SK-N-MC (cell line): ENCODE measurements around the gene PROSER2.

Experiments
- DNase-seq: peaks from one replicate; pipeline ENCODE4 v3.0.0-alpha.2; 2011; ENCODE audit warnings: low read depth, low spot score
- H3K27ac ChIP-seq: fragments of 200-600 bp; sonication (generic); 2 replicates; pipeline ENCODE4 v1.5.1; 2016; ENCODE audit warnings: mixed run types
- H3K36me3 ChIP-seq: fragments of 200-600 bp; sonication (generic); 2 replicates; pipeline ENCODE4 v1.6.1; 2017; ENCODE audit warnings: antibody characterized with exemption, low read length, mixed read lengths; ENCODE audit not compliant: insufficient read depth
- H3K4me3 ChIP-seq: fragments of 200-600 bp; sonication (generic); 2 replicates; pipeline ENCODE4 v1.5.1; 2016
- H3K9ac ChIP-seq: fragments of 200-600 bp; sonication (generic); 2 replicates; pipeline ENCODE4 v1.8.0; 2017; ENCODE audit warnings: mixed run types, mixed read lengths; ENCODE audit not compliant: insufficient read length
- H3K9me3 ChIP-seq: fragments of 200-600 bp; sonication (generic); 2 replicates; pipeline ENCODE4 v1.6.1; 2017; ENCODE audit warnings: low read depth, mild to moderate bottlenecking, antibody characterized with exemption, low read length, moderate library complexity, mixed read lengths
- EZH2 ChIP-seq: fragments of 200-600 bp; sonication (generic); IDR thresholded peaks from one replicate; pipeline ENCODE4 v1.6.1; 2017; ENCODE audit warnings: antibody characterized with exemption
- FOXP2 ChIP-seq: optimal IDR thresholded peaks from 2 replicates; pipeline ENCODE3; 2011; ENCODE audit warnings: mild to moderate bottlenecking, moderate library complexity; ENCODE audit not compliant: insufficient read depth; ENCODE audit errors: extremely low read length, control extremely low read depth
- POLR2AphosphoS5 ChIP-seq: IDR thresholded peaks from 2 replicates; pipeline ENCODE4 v1.6.1; 2012; ENCODE audit warnings: mild to moderate bottlenecking, low read depth, low read length, borderline replicate concordance

The PROSER2 gene

DNA sequence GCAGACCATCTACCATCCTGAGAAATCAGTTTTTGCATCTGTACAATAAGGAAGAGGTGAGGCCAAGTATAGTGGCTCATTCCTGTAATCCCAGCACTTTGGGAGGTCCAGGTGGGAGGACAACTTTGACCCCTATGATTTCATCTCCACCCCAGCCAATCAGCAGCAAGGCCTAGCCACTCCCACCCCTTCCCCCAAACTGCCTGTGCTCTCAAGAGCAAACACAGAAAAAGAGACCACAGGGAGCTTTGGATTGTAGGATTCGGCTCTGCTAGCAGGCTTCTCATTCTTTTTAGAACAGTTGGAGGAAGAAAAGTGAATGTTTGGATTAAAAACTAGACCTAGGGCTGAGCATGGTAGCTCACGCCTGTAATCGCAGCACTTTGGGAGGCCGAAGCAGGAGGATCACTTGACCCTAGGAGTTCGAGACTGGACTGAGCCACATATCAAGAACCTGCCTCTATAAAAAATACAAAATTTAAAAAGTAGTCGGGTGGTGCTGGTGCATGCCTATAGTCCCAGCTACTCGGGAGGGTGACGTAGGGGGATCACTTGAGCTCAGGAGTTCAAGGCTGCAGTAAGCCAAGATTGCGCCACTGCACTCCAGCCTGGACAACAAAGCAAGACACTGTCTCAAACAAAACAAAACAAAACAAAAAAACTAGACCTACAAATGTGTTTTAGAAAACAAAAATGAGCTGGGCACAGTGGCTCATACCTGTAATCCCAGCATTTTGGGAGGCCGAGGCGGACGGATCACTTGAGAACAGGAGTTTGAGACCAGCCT lies 25.1 kb upstream of the PROSER2 start:
- TF ChIP-seq FOXP2 (no peak), POLR2AphosphoS5 (no peak), EZH2 (no peak)
- no peak for DNase-seq
- H3K9ac ChIP-seq, result no peak overlapping the region
- H3K4me3 ChIP-seq, result no peak overlapping the region
- H3K27ac ChIP-seq, result peak overlapping the region; percentile 94
- no peaks in the 10 kb centered on the region for H3K9me3 ChIP-seq
- no peaks in the 10 kb centered on the region for H3K36me3 ChIP-seq

DNA sequence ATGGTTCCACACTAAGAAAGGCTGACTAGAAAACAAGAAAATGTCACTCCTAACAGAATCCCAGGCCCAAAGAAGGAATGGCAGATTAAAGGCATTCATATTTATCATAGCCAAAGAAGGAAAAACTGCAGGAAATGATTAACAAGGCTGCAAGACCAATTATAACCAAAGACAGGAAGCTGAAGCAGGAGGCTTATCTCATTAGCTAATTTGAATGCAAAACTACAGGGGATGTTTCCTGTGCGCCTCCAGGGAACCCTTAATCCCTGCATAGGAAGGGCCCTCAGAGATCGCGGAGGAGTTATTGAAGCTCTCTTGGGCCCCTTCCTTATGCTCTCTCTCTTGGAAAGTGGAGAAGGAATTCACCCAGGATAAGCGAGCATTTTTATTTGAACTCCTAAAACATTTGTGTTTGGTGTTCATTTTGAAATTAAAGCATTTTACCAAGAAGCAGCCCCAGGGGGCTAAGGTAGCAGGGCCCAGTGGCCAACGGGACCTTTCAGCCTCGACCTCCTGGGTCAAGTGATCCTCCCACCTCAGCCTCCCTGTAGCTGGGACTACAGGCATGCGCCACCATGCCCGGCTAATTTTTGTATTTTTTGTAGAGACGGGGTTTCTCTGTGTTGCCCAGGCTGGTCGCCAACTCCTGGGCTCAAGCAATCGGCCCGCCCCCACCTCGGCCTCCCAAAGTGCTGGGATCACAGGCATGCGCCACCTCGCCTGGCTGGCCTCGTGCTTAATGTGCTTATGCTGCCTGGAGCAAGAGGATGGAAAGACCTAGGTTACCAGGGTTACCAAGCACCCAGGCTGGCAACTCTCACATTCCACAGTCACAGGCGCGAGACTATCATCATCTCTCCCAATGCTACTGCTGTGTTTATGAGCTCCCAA lies 24.1 kb upstream of the PROSER2 start:
- Histone ChIP-seq H3K9ac (no peak overlapping the region), H3K36me3 (no peaks in the 10 kb centered on the region), H3K4me3 (peak overlapping the region; percentile 58), H3K27ac (peak overlapping the region; percentile 94), H3K9me3 (no peaks in the 10 kb centered on the region)
- DNase-seq, result peak; percentile 93
- TF ChIP-seq EZH2, result no peak
- TF ChIP-seq POLR2AphosphoS5, result peak; percentile 74; the same call in 1 of the 2 replicates
- TF ChIP-seq FOXP2, result no peak

GRCh38 chr10:11799736-11800080 lies 23.4 kb upstream of the PROSER2 start:
- Histone ChIP-seq H3K9ac (no peak overlapping the region), H3K4me3 (peak overlapping the region; percentile 58), H3K27ac (peak overlapping the region; percentile 94; the same call in 1 of the 2 replicates), H3K9me3 (no peaks in the 10 kb centered on the region), H3K36me3 (no peaks in the 10 kb centered on the region)
- TF ChIP-seq EZH2, result no peak
- TF ChIP-seq POLR2AphosphoS5, result no peak
- no peak for TF ChIP-seq FOXP2
- no peak for DNase-seq

GRCh38 chr10:11804336-11804735 lies 18.8 kb upstream of the PROSER2 start:
- Histone ChIP-seq H3K9ac (no peak overlapping the region), H3K4me3 (no peak overlapping the region), H3K9me3 (no peaks in the 10 kb centered on the region), H3K27ac (no peak overlapping the region), H3K36me3 (no peaks in the 10 kb centered on the region)
- no peak for DNase-seq
- TF ChIP-seq POLR2AphosphoS5 (no peak), FOXP2 (no peak), EZH2 (no peak)

GRCh38 chr10:11805792-11806191 lies 17.4 kb upstream of the PROSER2 start:
- DNase-seq, result no peak
- Histone ChIP-seq H3K4me3 (no peak overlapping the region), H3K27ac (no peak overlapping the region), H3K9me3 (no peaks in the 10 kb centered on the region), H3K36me3 (no peaks in the 10 kb centered on the region), H3K9ac (no peak overlapping the region)
- TF ChIP-seq FOXP2, result no peak
- TF ChIP-seq POLR2AphosphoS5, result no peak
- no peak for TF ChIP-seq EZH2

DNA sequence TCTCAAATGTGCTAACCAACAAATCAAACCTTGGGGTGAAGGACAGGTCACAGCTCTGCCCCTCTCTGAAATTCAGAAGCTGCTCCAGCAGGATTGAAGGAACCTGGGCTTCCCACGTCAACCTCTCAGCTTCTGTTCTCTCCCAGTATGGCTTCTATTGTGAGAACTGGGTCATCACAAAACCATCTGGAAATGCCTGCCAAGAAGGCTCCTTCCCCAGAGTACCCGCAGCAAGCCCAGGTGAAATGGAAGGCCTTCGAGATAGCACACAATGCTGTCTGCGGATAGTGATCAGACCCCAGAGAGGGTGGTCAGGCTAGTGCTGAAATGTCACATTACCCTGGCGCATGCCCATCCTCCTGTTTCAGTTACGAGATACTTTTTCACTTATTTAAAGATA lies 16.4 kb upstream of the PROSER2 start:
- Histone ChIP-seq H3K27ac (no peak overlapping the region), H3K9me3 (no peaks in the 10 kb centered on the region), H3K9ac (no peak overlapping the region), H3K4me3 (no peak overlapping the region), H3K36me3 (no peaks in the 10 kb centered on the region)
- DNase-seq, result no peak
- no peak for TF ChIP-seq EZH2
- no peak for TF ChIP-seq POLR2AphosphoS5
- TF ChIP-seq FOXP2, result no peak

- no peak for DNase-seq
- no peak for TF ChIP-seq FOXP2
- TF ChIP-seq POLR2AphosphoS5, result no peak
- no peak for TF ChIP-seq EZH2
- no peak overlapping the region for H3K27ac ChIP-seq
- no peaks in the 10 kb centered on the region for H3K36me3 ChIP-seq
- no peak overlapping the region for H3K4me3 ChIP-seq
- H3K9me3 ChIP-seq, result no peaks in the 10 kb centered on the region
- no peak overlapping the region for H3K9ac ChIP-seq
These were observed 14.3 kb upstream of the PROSER2 start for GRCh38 chr10:11808808-11809207.

- Histone ChIP-seq H3K36me3 (no peaks in the 10 kb centered on the region), H3K27ac (no peak overlapping the region), H3K9me3 (no peaks in the 10 kb centered on the region), H3K4me3 (no peak overlapping the region), H3K9ac (no peak overlapping the region)
- TF ChIP-seq POLR2AphosphoS5, result no peak
- TF ChIP-seq EZH2, result no peak
- no peak for TF ChIP-seq FOXP2
- no peak for DNase-seq
These were observed 12.8 kb upstream of the PROSER2 start for GRCh38 chr10:11810313-11810766.
